ENCODE measurements around the gene ZMPSTE24. TPM values are rescaled to one million over a fixed set of nuclear protein-coding genes. Genes with fewer than 3 reads are reported as not detected.

The ZMPSTE24 gene
- total RNA-seq, 1 experiment from 2014 or later, result 31.3 TPM

GRCh38 chr1:40276122-40276521 lies 18.1 kb downstream of the ZMPSTE24 start:
- no peaks in the 10 kb centered on the region for H3K9me3 Mint-ChIP-seq (ENCODE audit: unreplicated experiment)
- TF ChIP-seq, protein P1, sequence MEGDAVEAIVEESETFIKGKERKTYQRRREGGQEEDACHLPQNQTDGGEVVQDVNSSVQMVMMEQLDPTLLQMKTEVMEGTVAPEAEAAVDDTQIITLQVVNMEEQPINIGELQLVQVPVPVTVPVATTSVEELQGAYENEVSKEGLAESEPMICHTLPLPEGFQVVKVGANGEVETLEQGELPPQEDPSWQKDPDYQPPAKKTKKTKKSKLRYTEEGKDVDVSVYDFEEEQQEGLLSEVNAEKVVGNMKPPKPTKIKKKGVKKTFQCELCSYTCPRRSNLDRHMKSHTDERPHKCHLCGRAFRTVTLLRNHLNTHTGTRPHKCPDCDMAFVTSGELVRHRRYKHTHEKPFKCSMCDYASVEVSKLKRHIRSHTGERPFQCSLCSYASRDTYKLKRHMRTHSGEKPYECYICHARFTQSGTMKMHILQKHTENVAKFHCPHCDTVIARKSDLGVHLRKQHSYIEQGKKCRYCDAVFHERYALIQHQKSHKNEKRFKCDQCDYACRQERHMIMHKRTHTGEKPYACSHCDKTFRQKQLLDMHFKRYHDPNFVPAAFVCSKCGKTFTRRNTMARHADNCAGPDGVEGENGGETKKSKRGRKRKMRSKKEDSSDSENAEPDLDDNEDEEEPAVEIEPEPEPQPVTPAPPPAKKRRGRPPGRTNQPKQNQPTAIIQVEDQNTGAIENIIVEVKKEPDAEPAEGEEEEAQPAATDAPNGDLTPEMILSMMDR (IDR thresholded peaks at IDR 0.05; ENCODE audit: unreplicated experiment), result no peak
- CTCF ChIA-PET, result interaction anchor here (0.6 to 1.5 kb wide), 2 partner anchors 49 to 123 kb away, joined by 5 read pairs; no protein-coding TSS in a partner anchor
- intact Hi-C loops (cut with micrococcal nuclease), result no loop called here
- DNase-seq (ENCODE audit: unreplicated experiment), result no peak
- peaks cover 68% of the 10 kb centered on the region for H3K36me3 Mint-ChIP-seq (ENCODE audit: insufficient read depth, unreplicated experiment)
- BruUV-seq (replicated peaks), result no TSS peak
- H3K4me1 Mint-ChIP-seq (ENCODE audit: insufficient read depth, unreplicated experiment), result no peaks in the 10 kb centered on the region
- H3K27ac Mint-ChIP-seq (ENCODE audit: low read depth, unreplicated experiment), result no peak overlapping the region
- no peak overlapping the region for H3K4me3 Mint-ChIP-seq (ENCODE audit: unreplicated experiment)
- POLR2A ChIA-PET, result interaction anchor here (0.7 kb wide), 1 partner anchor 34 kb away, joined by 3 read pairs; no protein-coding TSS in a partner anchor
- no peaks in the 10 kb centered on the region for H3K27me3 Mint-ChIP-seq (ENCODE audit: insufficient read depth, unreplicated experiment)

DNA sequence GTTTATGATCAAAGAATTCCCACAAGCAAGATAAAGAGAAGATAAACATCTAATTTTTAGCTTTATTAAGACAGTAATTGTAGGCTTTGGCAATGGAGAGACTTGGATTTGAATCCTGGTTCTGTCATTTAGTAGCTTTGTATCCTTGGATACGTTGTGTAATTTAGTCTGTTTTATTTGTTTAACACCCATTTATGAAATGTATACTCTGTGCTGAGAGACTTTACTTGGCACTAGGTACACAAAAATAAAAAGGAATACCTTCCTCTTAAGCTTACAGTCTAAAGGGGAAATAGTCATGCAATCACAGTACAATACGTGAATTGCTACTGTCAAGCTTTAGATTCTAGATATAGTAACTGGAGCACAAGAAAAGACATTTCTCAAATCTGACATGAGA lies 23.8 kb downstream of the ZMPSTE24 start:
- BruUV-seq (replicated peaks), result no TSS peak
- Mint-ChIP-seq H3K36me3 (ENCODE audit: insufficient read depth, unreplicated experiment) (peaks cover 75% of the 10 kb centered on the region), H3K9me3 (ENCODE audit: unreplicated experiment) (no peaks in the 10 kb centered on the region), H3K4me3 (ENCODE audit: unreplicated experiment) (no peak overlapping the region), H3K27ac (ENCODE audit: low read depth, unreplicated experiment) (no peak overlapping the region), H3K27me3 (ENCODE audit: insufficient read depth, unreplicated experiment) (no peaks in the 10 kb centered on the region), H3K4me1 (ENCODE audit: insufficient read depth, unreplicated experiment) (no peaks in the 10 kb centered on the region)
- TF ChIP-seq, protein P1 (IDR thresholded peaks at IDR 0.05; ENCODE audit: unreplicated experiment), result no peak
- intact Hi-C loops (cut with micrococcal nuclease), result no loop called here
- no peak for DNase-seq (ENCODE audit: unreplicated experiment)
- ChIA-PET CTCF (interaction anchor here (0.7 to 1.5 kb wide), 2 partner anchors 11 to 57 kb away, joined by 3 to 10 read pairs; no protein-coding TSS in a partner anchor), POLR2A (interaction anchor here (1.0 to 1.1 kb wide), 2 partner anchors 9 to 15 kb away, joined by 3 to 4 read pairs; no protein-coding TSS in a partner anchor)

DNA sequence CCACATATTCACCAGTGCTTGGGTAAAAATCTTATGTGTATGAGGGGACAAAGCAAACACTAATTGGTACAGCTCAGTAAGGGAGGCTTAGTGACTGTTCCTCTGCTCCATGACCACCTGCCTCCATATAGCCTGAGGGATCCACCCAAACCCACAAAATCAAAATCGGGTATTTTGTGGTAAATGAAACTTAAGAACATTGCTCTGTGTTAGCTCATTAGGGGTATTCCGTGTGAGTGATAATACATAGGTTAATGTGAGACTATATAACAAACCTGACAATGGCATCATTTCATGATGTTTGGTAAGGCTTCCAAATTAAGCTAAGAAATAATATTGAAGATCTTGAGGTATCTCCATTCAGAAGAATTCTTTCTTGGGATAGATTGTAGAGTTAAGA lies 33.3 kb downstream of the ZMPSTE24 start:
- intact Hi-C loops (cut with micrococcal nuclease), result no loop called here
- peaks cover 86% of the 10 kb centered on the region for H3K36me3 Mint-ChIP-seq (ENCODE audit: insufficient read depth, unreplicated experiment)
- ChIA-PET CTCF (interaction anchor here (1.3 to 1.9 kb wide), 2 partner anchors 47 to 147 kb away, joined by 6 to 7 read pairs; no protein-coding TSS in a partner anchor), POLR2A (interaction anchor here (1.0 kb wide), 1 partner anchor 10 kb away, joined by 4 read pairs; no protein-coding TSS in a partner anchor)
- H3K4me1 Mint-ChIP-seq (ENCODE audit: insufficient read depth, unreplicated experiment), result no peaks in the 10 kb centered on the region
- no TSS peak for BruUV-seq (replicated peaks)
- H3K27me3 Mint-ChIP-seq (ENCODE audit: insufficient read depth, unreplicated experiment), result no peaks in the 10 kb centered on the region
- TF ChIP-seq, protein P1 (IDR thresholded peaks at IDR 0.05; ENCODE audit: unreplicated experiment), result no peak
- H3K4me3 Mint-ChIP-seq (ENCODE audit: unreplicated experiment), result no peak overlapping the region
- no peak overlapping the region for H3K27ac Mint-ChIP-seq (ENCODE audit: low read depth, unreplicated experiment)
- H3K9me3 Mint-ChIP-seq (ENCODE audit: unreplicated experiment), result no peaks in the 10 kb centered on the region
- no peak for DNase-seq (ENCODE audit: unreplicated experiment)

DNA sequence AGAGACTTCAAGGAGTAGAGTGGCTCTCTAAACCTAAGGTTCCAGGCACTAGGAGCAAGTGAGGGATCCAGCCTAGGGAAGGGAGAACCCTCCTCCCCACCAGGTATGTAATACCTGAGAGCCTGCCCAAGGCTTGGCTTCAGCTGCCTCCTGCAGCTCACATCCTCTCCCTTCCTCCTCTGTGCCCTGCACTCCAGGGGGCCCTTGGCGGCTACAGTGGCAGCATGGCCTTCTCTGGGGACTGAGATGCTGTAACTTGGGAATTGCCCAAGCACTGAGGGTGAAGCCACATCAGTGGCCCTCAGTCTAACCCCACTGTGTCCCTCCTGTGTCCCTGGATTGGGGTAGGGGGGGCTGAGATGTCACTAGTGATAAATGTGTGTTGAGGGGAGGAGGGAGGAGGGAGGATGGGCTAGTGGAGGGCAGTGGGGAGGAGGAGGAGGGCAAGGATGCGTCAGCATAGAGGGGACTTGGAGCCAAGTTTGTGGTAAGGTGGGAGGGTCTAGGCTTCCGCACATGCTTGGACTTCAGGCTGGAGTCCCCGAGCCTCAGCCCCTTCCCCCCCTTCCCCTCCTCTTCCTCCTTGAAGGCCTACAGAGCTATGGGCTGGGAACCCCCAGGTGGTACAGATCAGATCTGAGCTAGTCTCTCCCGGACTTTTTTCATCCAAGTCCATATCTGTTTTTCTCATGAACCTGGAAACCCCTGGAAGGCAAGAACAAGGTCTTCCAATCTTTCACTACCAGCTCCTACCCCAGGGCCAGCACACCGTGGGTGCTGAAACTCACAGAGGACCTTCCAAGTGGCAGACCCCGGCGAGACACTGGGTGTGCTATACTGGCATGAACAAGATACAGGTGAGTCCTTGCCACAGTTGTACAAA lies 41.6 kb downstream of the ZMPSTE24 start:
- CTCF ChIA-PET, result no interaction called here
- Mint-ChIP-seq H3K9me3 (ENCODE audit: unreplicated experiment) (no peaks in the 10 kb centered on the region), H3K27ac (ENCODE audit: low read depth, unreplicated experiment) (no peak overlapping the region), H3K4me3 (ENCODE audit: unreplicated experiment) (no peak overlapping the region), H3K36me3 (ENCODE audit: insufficient read depth, unreplicated experiment) (peaks cover 13% of the 10 kb centered on the region), H3K27me3 (ENCODE audit: insufficient read depth, unreplicated experiment) (no peaks in the 10 kb centered on the region), H3K4me1 (ENCODE audit: insufficient read depth, unreplicated experiment) (no peaks in the 10 kb centered on the region)
- intact Hi-C loops (cut with micrococcal nuclease), result no loop called here
- POLR2A ChIA-PET, result interaction anchor here (1.0 kb wide), 1 partner anchor 19 kb away, joined by 3 read pairs; no protein-coding TSS in a partner anchor
- no TSS peak for BruUV-seq (replicated peaks)
- TF ChIP-seq, protein P1 (IDR thresholded peaks at IDR 0.05; ENCODE audit: unreplicated experiment), result no peak
- DNase-seq (ENCODE audit: unreplicated experiment), result no peak
